K562 (cell line): ENCODE results near the gene ACTL10. TPM values are rescaled to one million over a fixed set of nuclear protein-coding genes. Genes with fewer than 3 reads are reported as not detected.

Source experiments
- CBX2 ChIP-seq: fragments of 200-600 bp; sonication (generic); IDR thresholded peaks from one replicate; pipeline ENCODE4 v1.6.1; 2012; ENCODE audit warnings: mild to moderate bottlenecking, low read length, inconsistent platforms; ENCODE audit not compliant: insufficient read depth, poor library complexity, severe bottlenecking
- CBX3 ChIP-seq, 2 experiments: IDR thresholded peaks; 1 replicate in 1 of 2; 2 replicates in 1 of 2; pipeline ENCODE4 v1.6.1; 2012; ENCODE audit warnings: inconsistent platforms in 2 of 2, low read length in 2 of 2, borderline replicate concordance in 1 of 2, control low read depth in 1 of 2
- CREB5 ChIP-seq: fragments of 250-450 bp; sonication (Bioruptor Pico); IDR thresholded peaks from 2 replicates; pipeline ENCODE4 v1.5.0; 2020; ENCODE audit warnings: mild to moderate bottlenecking
- FOXO4 ChIP-seq: fragments of 450-650 bp; formaldehyde crosslinking; IDR thresholded peaks from 2 replicates; pipeline ENCODE4 v1.4.0; 2020; ENCODE audit warnings: mild to moderate bottlenecking, moderate library complexity
- HNRNPH1 ChIP-seq: fragments of 200-400 bp; formaldehyde crosslinking; optimal IDR thresholded peaks from 2 replicates; pipeline ENCODE3; 2017; ENCODE audit warnings: low read depth, mild to moderate bottlenecking, low read length, moderate library complexity
- KDM4B ChIP-seq, 2 experiments: fragments of 450-650 bp in 1 of 2; sonication (generic) in 1 of 2; IDR thresholded peaks; 2 replicates each; pipeline ENCODE4 v1.6.1; 2016 to 2017; ENCODE audit warnings: borderline replicate concordance in 2 of 2, antibody characterized with exemption in 1 of 2, low read depth in 1 of 2, mild to moderate bottlenecking in 1 of 2
- MYNN ChIP-seq, 2 experiments: sonication (generic); formaldehyde crosslinking in 1 of 2; IDR thresholded peaks; 2 replicates each; pipeline versions ENCODE4 v1.5.0 to v1.6.1; 2016 to 2020; ENCODE audit warnings: antibody characterized with exemption in 1 of 2, missing genetic modification reagents in 1 of 2
- NCOA4 ChIP-seq: fragments of 450-650 bp; IDR thresholded peaks from 2 replicates; pipeline ENCODE4 v1.6.1; 2018; ENCODE audit warnings: mild to moderate bottlenecking; ENCODE audit not compliant: partially characterized antibody
- NCOR1 ChIP-seq: fragments of 450-650 bp; IDR thresholded peaks from 2 replicates; pipeline ENCODE4 v1.6.1; 2016; ENCODE audit warnings: mild to moderate bottlenecking, moderate library complexity
- NR0B1 ChIP-seq: fragments of 450-650 bp; IDR thresholded peaks from one replicate; pipeline ENCODE4 v1.6.1; 2018; ENCODE audit warnings: mild to moderate bottlenecking, moderate library complexity; ENCODE audit not compliant: partially characterized antibody
- NR3C1 ChIP-seq: sonication (generic); formaldehyde crosslinking; IDR thresholded peaks from 2 replicates; pipeline ENCODE4 v1.8.1; 2022; ENCODE audit warnings: missing genetic modification reagents
- NRF1 ChIP-seq, 2 experiments: fragments of 450-650 bp; IDR thresholded peaks in 1 of 2; conservative IDR thresholded peaks in 1 of 2; 2 replicates each; pipeline ENCODE4 v1.6.1; 2014; ENCODE audit warnings: mild to moderate bottlenecking in 2 of 2
- POLR2A ChIP-seq: fragments of 450-650 bp; conservative IDR thresholded peaks from 2 replicates; pipeline ENCODE4 v1.6.1; 2016
- PYGO2 ChIP-seq: fragments of 450-650 bp; IDR thresholded peaks from 2 replicates; pipeline ENCODE4 v1.6.1; 2016; ENCODE audit warnings: mild to moderate bottlenecking, missing genetic modification characterization, moderate library complexity, missing compliant biosample characterization
- SRSF3 ChIP-seq: fragments of 200-400 bp; formaldehyde crosslinking; IDR thresholded peaks from 2 replicates; pipeline ENCODE4 v1.6.1; 2016; ENCODE audit warnings: mild to moderate bottlenecking, low read length, moderate library complexity; ENCODE audit not compliant: insufficient read depth
- TFAM ChIP-seq: fragments of 250-450 bp; sonication (Bioruptor Pico); conservative IDR thresholded peaks from 2 replicates; pipeline ENCODE4 v1.5.0; 2021; ENCODE audit warnings: mild to moderate bottlenecking, moderate library complexity
- THAP12 ChIP-seq: fragments of 250-450 bp; sonication (Bioruptor Pico); IDR thresholded peaks from 2 replicates; pipeline ENCODE4 v1.9.0; 2021; ENCODE audit warnings: mild to moderate bottlenecking, inconsistent platforms
- XRCC4 ChIP-seq: IDR thresholded peaks from one replicate; pipeline ENCODE4 v1.6.1; 2011; ENCODE audit not compliant: insufficient read depth, insufficient read length; ENCODE audit errors: extremely low read depth
- ZNF12 ChIP-seq: sonication (generic); formaldehyde crosslinking; IDR thresholded peaks from 2 replicates; pipeline ENCODE4 v1.4.0; 2020; ENCODE audit warnings: mild to moderate bottlenecking, missing genetic modification reagents
- ZNF143 ChIP-seq: sonication (generic); formaldehyde crosslinking; IDR thresholded peaks from 2 replicates; pipeline ENCODE4 v1.9.0; 2022; ENCODE audit warnings: mild to moderate bottlenecking, missing genetic modification reagents
- ZNF408 ChIP-seq: fragments of 250-450 bp; sonication (Bioruptor Pico); IDR thresholded peaks from 2 replicates; pipeline ENCODE4 v1.4.0; 2020; ENCODE audit warnings: low read depth, mild to moderate bottlenecking, moderate library complexity
- ZNF436 ChIP-seq: fragments of 250-450, 450-650 bp; sonication (Bioruptor Pico); formaldehyde crosslinking; IDR thresholded peaks from 2 replicates; pipeline ENCODE4 v1.7.0; 2020; ENCODE audit warnings: mild to moderate bottlenecking
- polyA plus RNA-seq, 8 experiments: library from polyadenylated mRNA; depleted of rRNA in 4 of 8; stranded (reverse) in 5 of 8; unstranded in 3 of 8; fragments of >200 nt; fragmentation: Nextera tagmentation in 2 of 8; fragmentation: Illumina TruSeq in 1 of 8; extraction: Ambion mirVana in 2 of 8; extraction: Trizol in 1 of 8; gene quantifications; 2 replicates each; pipeline versions ENCODE4 v1.2.1 to v1.2.3, GENCODE V29; 2011 to 2014; ENCODE audit warnings: inconsistent platforms in 1 of 8, missing spikeins in 1 of 8
- total RNA-seq, 7 experiments: library from RNA; depleted of rRNA in 6 of 7; stranded (reverse); fragments of >200 nt in 6 of 7; fragmentation: Illumina TruSeq in 2 of 7; extraction: Trizol in 2 of 7; gene quantifications; 2 replicates each; pipeline versions ENCODE4 v1.2.1 to v1.2.3, GENCODE V29; 2011 to 2021; ENCODE audit warnings: low replicate concordance in 1 of 7

ACTL10 gene
- total and polyA plus RNA-seq, 9 of the 15 experiments (the other 6 are each of a cell fraction or from before 2014, with no cell fraction given), result 0.07 to 0.14 TPM; not detected in 7

GRCh38 chr20:33656010-33656782 is 10.5 kb upstream of the ACTL10 start (continued):
- no peak for TF ChIP-seq ZNF408 (CRISPR knock-in tag)
- TF ChIP-seq NRF1 (conservative IDR thresholded peaks at IDR 0.05 in 1 of 2, IDR thresholded peaks at IDR 0.05 in 1 of 2), result no peak
- no peak for TF ChIP-seq NCOA4
- no peak for TF ChIP-seq ZNF436 (CRISPR knock-in tag)
- no peak for TF ChIP-seq XRCC4
- TF ChIP-seq KDM4B (IDR thresholded peaks at IDR 0.05; ENCODE audit: borderline replicate concordance in 2 of 2, low read depth in 1 of 2), result no peak
- no peak for TF ChIP-seq NR0B1
- TF ChIP-seq SRSF3, result no peak
- TF ChIP-seq CBX3 (IDR thresholded peaks at IDR 0.05; ENCODE audit: borderline replicate concordance in 1 of 2, low read length in 2 of 2), result no peak
- no peak for TF ChIP-seq FOXO4 (CRISPR knock-in tag)
- no peak for TF ChIP-seq THAP12
- TF ChIP-seq CREB5, result no peak
- TF ChIP-seq CBX2, result no peak
- TF ChIP-seq NCOR1, result no peak
- TF ChIP-seq POLR2A, result peak; percentile 22
- peak; percentile 68; the same call in 1 of the 2 replicates for TF ChIP-seq MYNN (IDR thresholded peaks at IDR 0.05)
- no peak for TF ChIP-seq MYNN (CRISPR knock-in tag; IDR thresholded peaks at IDR 0.05)
- no peak for TF ChIP-seq ZNF143 (CRISPR knock-in tag)
- no peak for TF ChIP-seq ZNF12 (CRISPR knock-in tag)
- TF ChIP-seq PYGO2 (tag), result no peak
- no peak for TF ChIP-seq NR3C1 (CRISPR knock-in tag)
- no peak for TF ChIP-seq TFAM (CRISPR knock-in tag)
- TF ChIP-seq HNRNPH1, result no peak
